22Rv1 (cell line): Measurements from ENCODE around the gene RBM28.

Experiments
- H3K27ac ChIP-seq: fragments of 450-650 bp; 2 replicates; pipeline ENCODE4 v1.5.1; 2017
- CTCF ChIP-seq: fragments of 450-650 bp; IDR thresholded peaks from 2 replicates; pipeline ENCODE4 v1.5.1; 2017; ENCODE audit warnings: mild to moderate bottlenecking
- ZFX ChIP-seq: fragments of 450-650 bp; IDR thresholded peaks from 2 replicates; pipeline ENCODE4 v1.6.1; 2017; ENCODE audit warnings: antibody characterized with exemption, borderline replicate concordance

RBM28 gene

GRCh38 chr7:128360359-128360678 lies 16.6 kb upstream of the RBM28 start:
- H3K27ac ChIP-seq: no peak overlapping the region
- TF ChIP-seq ZFX (no peak), CTCF (no peak)

GRCh38 chr7:128359939-128360338 lies 16.2 kb upstream of the RBM28 start:
- no peak for TF ChIP-seq CTCF
- no peak for TF ChIP-seq ZFX
- no peak overlapping the region for H3K27ac ChIP-seq

GRCh38 chr7:128359336-128359735 lies 15.6 kb upstream of the RBM28 start:
- no peak for TF ChIP-seq CTCF
- H3K27ac ChIP-seq: no peak overlapping the region

GRCh38 chr7:128358233-128358632 lies 14.5 kb upstream of the RBM28 start:
- no peak overlapping the region for H3K27ac ChIP-seq

DNA sequence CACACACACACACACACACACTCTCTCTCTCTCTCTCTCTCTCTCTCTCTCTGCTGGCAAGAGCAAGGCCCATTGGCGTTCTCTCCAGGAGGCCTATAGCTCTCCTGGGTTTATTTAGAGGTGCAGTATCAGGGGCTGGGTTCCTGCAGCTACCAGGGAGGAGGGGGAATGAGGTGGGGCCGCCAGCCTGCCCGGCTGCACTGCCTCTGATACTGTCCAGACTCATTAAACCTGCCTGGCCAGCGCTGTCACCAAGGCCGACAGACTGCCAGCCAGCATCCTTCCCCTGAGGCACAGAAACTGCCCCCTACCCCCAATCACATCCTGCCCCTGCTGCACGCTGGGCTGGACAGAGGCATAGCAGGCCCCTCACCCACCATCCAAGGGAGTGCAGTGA lies 13.5 kb upstream of the RBM28 start:
- H3K27ac ChIP-seq: no peak overlapping the region
- no peak for TF ChIP-seq ZFX
- no peak for TF ChIP-seq CTCF

More at GRCh38 chr7:128358233-128358632, 14.5 kb upstream of the RBM28 start:
- TF ChIP-seq ZFX (no peak), CTCF (no peak)

- no peak overlapping the region for H3K27ac ChIP-seq
- TF ChIP-seq ZFX (no peak), CTCF (no peak)
These were observed 13.0 kb upstream of the RBM28 start for GRCh38 chr7:128356546-128357216.

GRCh38 chr7:128353610-128354009 lies 9.9 kb upstream of the RBM28 start:
- TF ChIP-seq CTCF (no peak), ZFX (no peak)
- H3K27ac ChIP-seq: no peak overlapping the region
